ENCODE results near the gene NKAPL. TPM values are rescaled to one million over a fixed set of nuclear protein-coding genes. Genes with fewer than 3 reads are reported as not detected.
A peak's percentile ranks its signal among the peaks of the same experiment; 100 is the strongest.

NKAPL gene
- total and polyA plus RNA-seq, 2 experiments from 2014 or later = not detected

- peaks cover 43% of the 10 kb centered on the region for H3K27me3 ChIP-seq
- DNase-seq (ENCODE audit: low read depth in 1 of 2, low spot score in 1 of 2) = no peak
- peak overlapping the region; percentile 88 for H3K27ac ChIP-seq
- peaks cover 21% of the 10 kb centered on the region for H3K36me3 ChIP-seq
- peak overlapping the region; percentile 42 for H3K4me3 ChIP-seq
- TF ChIP-seq CTCF (IDR thresholded peaks at IDR 0.05; ENCODE audit: low read depth, low read length) = no peak
- no peaks in the 10 kb centered on the region for H3K9me3 ChIP-seq (ENCODE audit: low read depth)
- H3K4me1 ChIP-seq (ENCODE audit: low read depth) = peaks cover 7% of the 10 kb centered on the region
These were observed 34.7 kb upstream of the NKAPL start for GRCh38 chr6:28224131-28225055.

- peak within 1 kb of the TSS; percentile 42 for H3K4me3 ChIP-seq
- H3K36me3 ChIP-seq = peaks cover 22% of the 10 kb centered on the region
- TF ChIP-seq CTCF (IDR thresholded peaks at IDR 0.05; ENCODE audit: low read depth, low read length) = no peak
- H3K27me3 ChIP-seq = peaks cover 36% of the 10 kb centered on the region
- peak within 1 kb of the TSS; percentile 88 for H3K27ac ChIP-seq
- H3K4me1 ChIP-seq (ENCODE audit: low read depth) = peaks cover 7% of the 10 kb centered on the region
- peak; percentile 92 to 93 for DNase-seq (ENCODE audit: low read depth in 1 of 2, low spot score in 1 of 2)
- H3K9me3 ChIP-seq (ENCODE audit: low read depth) = no peaks in the 10 kb centered on the region
These were observed 33.9 kb upstream of the NKAPL start, which contains the start of gene ZSCAN9 for GRCh38 chr6:28225056-28225834. Gene ZSCAN9, plus strand, starts transcription at chr6:28225275. Its CDS starts 1,810 bp downstream, at chr6:28227085.

GRCh38 chr6:28226460-28226859, 32.6 kb upstream of the NKAPL start:
- Histone ChIP-seq H3K36me3 (peaks cover 24% of the 10 kb centered on the region), H3K27me3 (peaks cover 25% of the 10 kb centered on the region), H3K4me3 (peak overlapping the region; percentile 42), H3K9me3 (ENCODE audit: low read depth) (no peaks in the 10 kb centered on the region), H3K4me1 (ENCODE audit: low read depth) (peaks cover 7% of the 10 kb centered on the region), H3K27ac (peak overlapping the region; percentile 88)
- no peak for TF ChIP-seq CTCF (IDR thresholded peaks at IDR 0.05; ENCODE audit: low read depth, low read length)
- no peak for DNase-seq (ENCODE audit: low read depth in 1 of 2, low spot score in 1 of 2)

GRCh38 chr6:28232785-28233184, 26.3 kb upstream of the NKAPL start:
- H3K36me3 ChIP-seq = peaks cover 38% of the 10 kb centered on the region
- H3K27ac ChIP-seq = no peak overlapping the region
- no peaks in the 10 kb centered on the region for H3K27me3 ChIP-seq
- DNase-seq (ENCODE audit: low read depth in 1 of 2, low spot score in 1 of 2) = no peak
- no peaks in the 10 kb centered on the region for H3K4me1 ChIP-seq (ENCODE audit: low read depth)
- no peak for TF ChIP-seq CTCF (IDR thresholded peaks at IDR 0.05; ENCODE audit: low read depth, low read length)
- no peaks in the 10 kb centered on the region for H3K9me3 ChIP-seq (ENCODE audit: low read depth)
- H3K4me3 ChIP-seq = no peak overlapping the region

GRCh38 chr6:28235912-28236452, 23.1 kb upstream of the NKAPL start:
- TF ChIP-seq CTCF (IDR thresholded peaks at IDR 0.05; ENCODE audit: low read depth, low read length) = no peak
- H3K4me3 ChIP-seq = no peak overlapping the region
- H3K27me3 ChIP-seq = no peaks in the 10 kb centered on the region
- DNase-seq (ENCODE audit: low read depth in 1 of 2, low spot score in 1 of 2) = no peak
- H3K9me3 ChIP-seq (ENCODE audit: low read depth) = no peaks in the 10 kb centered on the region
- no peaks in the 10 kb centered on the region for H3K4me1 ChIP-seq (ENCODE audit: low read depth)
- H3K27ac ChIP-seq = no peak overlapping the region
- peaks cover 24% of the 10 kb centered on the region for H3K36me3 ChIP-seq

Data from cardiac muscle cell (in vitro differentiated cells and primary cell).